CD8-positive, alpha-beta memory T cell (primary cell): ENCODE results near the gene ZNF784. TPM values are rescaled to one million over a fixed set of nuclear protein-coding genes. Genes with fewer than 3 reads are reported as not detected.

Experiments used
- CTCF ChIA-PET: fragments of 350-600 bp; sonication (Branson Sonifier 250); formaldehyde crosslinking; loops from one replicate; lab custom pipeline; 2021; ENCODE audit warnings: antibody characterized with exemption; lab: Charles Lee
- POLR2A ChIA-PET: fragments of 350-600 bp; sonication (Branson Sonifier 250); formaldehyde crosslinking; loops from one replicate; lab custom pipeline; 2021; ENCODE audit warnings: antibody characterized with exemption; lab: Charles Lee
- DNase-seq, 5 donors: peaks; one replicate each; pipeline versions ENCODE4 v3.0.0 to v3.0.0-alpha.2; 2020 to 2022; ENCODE audit warnings: mixed read lengths in 1 of 5
- H3K27ac ChIP-seq: one replicate; pipeline ENCODE4 v1.7.0; 2013; ENCODE audit warnings: low read depth, mild to moderate bottlenecking, low read length, moderate library complexity
- H3K27me3 ChIP-seq: 2 replicates; pipeline ENCODE4 v1.7.0; 2013; ENCODE audit warnings: low read length, mild to moderate bottlenecking; ENCODE audit not compliant: insufficient read depth, poor library complexity, severe bottlenecking
- H3K36me3 ChIP-seq: 2 replicates; pipeline ENCODE4 v1.7.0; 2013; ENCODE audit warnings: mild to moderate bottlenecking, low read length, moderate library complexity; ENCODE audit not compliant: insufficient read depth
- H3K4me1 ChIP-seq: 2 replicates; pipeline ENCODE4 v1.7.0; 2013; ENCODE audit warnings: mild to moderate bottlenecking, low read length, moderate library complexity; ENCODE audit not compliant: insufficient read depth
- H3K4me3 ChIP-seq: 2 replicates; pipeline ENCODE4 v1.7.0; 2013; ENCODE audit warnings: mild to moderate bottlenecking, low read length
- H3K9me3 ChIP-seq: 2 replicates; pipeline ENCODE4 v1.7.0; 2013; ENCODE audit warnings: mild to moderate bottlenecking, low read length
- H3K27ac Mint-ChIP-seq, 8 donors: one replicate each; pipeline ENCODE4 v1.8.0; 2020 to 2021; ENCODE audit warnings: mixed read lengths in 8 of 8, mild to moderate bottlenecking in 6 of 8, inconsistent platforms in 3 of 8, moderate library complexity in 3 of 8
- H3K27me3 Mint-ChIP-seq, 2 donors: one replicate each; pipeline ENCODE4 v1.8.0; 2020 to 2021; ENCODE audit warnings: mixed read lengths in 2 of 2, mild to moderate bottlenecking in 1 of 2, moderate library complexity in 1 of 2
- H3K36me3 Mint-ChIP-seq, 3 donors: one replicate each; pipeline ENCODE4 v1.8.0; 2020 to 2021; ENCODE audit warnings: mixed read lengths in 3 of 3, inconsistent platforms in 1 of 3, mild to moderate bottlenecking in 1 of 3
- H3K4me1 Mint-ChIP-seq, 3 donors: one replicate each; pipeline ENCODE4 v1.8.0; 2020 to 2021; ENCODE audit warnings: mixed read lengths in 3 of 3, inconsistent platforms in 1 of 3, mild to moderate bottlenecking in 1 of 3
- H3K4me3 Mint-ChIP-seq, 7 donors: one replicate each; pipeline ENCODE4 v1.8.0; 2020 to 2021; ENCODE audit warnings: mixed read lengths in 7 of 7, mild to moderate bottlenecking in 6 of 7, moderate library complexity in 4 of 7, inconsistent platforms in 2 of 7
- H3K9me3 Mint-ChIP-seq, 5 donors: one replicate each; pipeline ENCODE4 v1.8.0; 2020 to 2022; ENCODE audit warnings: mixed read lengths in 5 of 5, mild to moderate bottlenecking in 3 of 5, moderate library complexity in 2 of 5, inconsistent platforms in 1 of 5
- polyA plus RNA-seq: library from polyadenylated mRNA; unstranded; fragments of 300-500 nt; fragmentation: Illumina TruSeq; gene quantifications from one replicate; pipeline ENCODE4 v1.2.3, GENCODE V29; 2021
- total RNA-seq, 2 experiments: library from RNA; stranded (reverse); gene quantifications; one replicate each; pipeline ENCODE4 v1.2.3, GENCODE V29; 2021

ZNF784 gene
- total and polyA plus RNA-seq, 3 experiments from 2014 or later: 1.0 to 2.9 (median 2.6) TPM

- ChIA-PET POLR2A (no interaction called here), CTCF (no interaction called here)
- DNase-seq: no peak
- no peak overlapping the region for H3K4me3 ChIP-seq
- no peak overlapping the region for H3K27ac ChIP-seq
- peaks cover 20% of the 10 kb centered on the region for H3K4me1 ChIP-seq
- no peaks in the 10 kb centered on the region for H3K9me3 ChIP-seq
- Mint-ChIP-seq H3K4me3 (no peak overlapping the region), H3K9me3 (no peaks in the 10 kb centered on the region), H3K4me1 (peaks cover 15 to 70% (median 19%) of the 10 kb centered on the region in 3 donors), H3K27ac (peak overlapping the region in 3 of 8 donors; percentile 11 to 50 (median 42)), H3K36me3 (peaks cover 0 to 81% (median 8%) of the 10 kb centered on the region in 3 donors), H3K27me3 (peaks cover 0 to 3% of the 10 kb centered on the region in 2 donors)
- peaks cover 58% of the 10 kb centered on the region for H3K36me3 ChIP-seq
- H3K27me3 ChIP-seq: no peaks in the 10 kb centered on the region
These were observed 45.3 kb upstream of the ZNF784 start for GRCh38 chr19:55669418-55670279.

- POLR2A ChIA-PET: no interaction called here
These were observed 44.4 kb upstream of the ZNF784 start for GRCh38 chr19:55668603-55669348.

GRCh38 chr19:55667958-55668357 lies 43.6 kb upstream of the ZNF784 start:
- peaks cover 4 to 85% (median 8%) of the 10 kb centered on the region in 3 donors for H3K36me3 Mint-ChIP-seq
- POLR2A ChIA-PET: no interaction called here
- H3K4me3 ChIP-seq: no peak overlapping the region
- no peaks in the 10 kb centered on the region for H3K9me3 Mint-ChIP-seq
- DNase-seq: no peak
- H3K4me3 Mint-ChIP-seq: no peak overlapping the region
- CTCF ChIA-PET: interaction anchor here (1.1 to 2.9 kb wide), 2 partner anchors 9 to 14 kb away, joined by 3 to 12 read pairs; partner anchors contain the start of gene U2AF2
- H3K9me3 ChIP-seq: no peaks in the 10 kb centered on the region
- H3K36me3 ChIP-seq: peaks cover 67% of the 10 kb centered on the region
- H3K4me1 Mint-ChIP-seq: peaks cover 19 to 72% (median 21%) of the 10 kb centered on the region in 3 donors
- peaks cover 0 to 1% of the 10 kb centered on the region in 2 donors for H3K27me3 Mint-ChIP-seq
- peaks cover 16% of the 10 kb centered on the region for H3K4me1 ChIP-seq
- peak overlapping the region in 3 of 8 donors; percentile 23 to 79 (median 48) for H3K27ac Mint-ChIP-seq
- no peaks in the 10 kb centered on the region for H3K27me3 ChIP-seq
- H3K27ac ChIP-seq: no peak overlapping the region

More at GRCh38 chr19:55668603-55669348, 44.4 kb upstream of the ZNF784 start:
- Histone ChIP-seq H3K4me1 (peaks cover 16% of the 10 kb centered on the region), H3K27ac (no peak overlapping the region), H3K36me3 (peaks cover 66% of the 10 kb centered on the region), H3K27me3 (no peaks in the 10 kb centered on the region), H3K4me3 (no peak overlapping the region), H3K9me3 (no peaks in the 10 kb centered on the region)
- no peak for DNase-seq
- CTCF ChIA-PET: interaction anchor here (1.1 kb wide), 1 partner anchor 10 kb away, joined by 3 read pairs; no protein-coding TSS in a partner anchor
- Mint-ChIP-seq H3K4me3 (no peak overlapping the region), H3K36me3 (peaks cover 0 to 85% (median 8%) of the 10 kb centered on the region in 3 donors), H3K9me3 (no peaks in the 10 kb centered on the region), H3K27me3 (peaks cover 0 to 4% of the 10 kb centered on the region in 2 donors), H3K4me1 (peaks cover 14 to 71% (median 15%) of the 10 kb centered on the region in 3 donors), H3K27ac (peak overlapping the region in 2 of 8 donors; percentile 19 to 50)

- ChIA-PET CTCF (interaction anchor here (2.9 kb wide), 1 partner anchor 14 kb away, joined by 12 read pairs; the partner anchor contains the start of gene U2AF2), POLR2A (no interaction called here)
- peaks cover 23 to 76% (median 24%) of the 10 kb centered on the region in 3 donors for H3K4me1 Mint-ChIP-seq
- no peak overlapping the region for H3K27ac ChIP-seq
- peaks cover 0 to 1% of the 10 kb centered on the region in 2 donors for H3K27me3 Mint-ChIP-seq
- H3K36me3 Mint-ChIP-seq: peaks cover 8 to 89% (median 12%) of the 10 kb centered on the region in 3 donors
- no peak overlapping the region for H3K4me3 Mint-ChIP-seq
- no peaks in the 10 kb centered on the region for H3K9me3 ChIP-seq
- peaks cover 71% of the 10 kb centered on the region for H3K36me3 ChIP-seq
- H3K27ac Mint-ChIP-seq: peak overlapping the region in 4 of 8 donors; percentile 23 to 79 (median 42)
- H3K9me3 Mint-ChIP-seq: no peaks in the 10 kb centered on the region
- DNase-seq: no peak
- no peaks in the 10 kb centered on the region for H3K27me3 ChIP-seq
- no peak overlapping the region for H3K4me3 ChIP-seq
- H3K4me1 ChIP-seq: peaks cover 16% of the 10 kb centered on the region
These were observed 43.1 kb upstream of the ZNF784 start for GRCh38 chr19:55667511-55667910.

GRCh38 chr19:55667006-55667381 lies 42.6 kb upstream of the ZNF784 start:
- no peak for DNase-seq
- Histone ChIP-seq H3K27ac (no peak overlapping the region), H3K4me1 (peaks cover 16% of the 10 kb centered on the region), H3K27me3 (no peaks in the 10 kb centered on the region), H3K4me3 (no peak overlapping the region), H3K9me3 (no peaks in the 10 kb centered on the region), H3K36me3 (peaks cover 75% of the 10 kb centered on the region)
- Mint-ChIP-seq H3K4me3 (peak overlapping the region in 1 of 7 donors; percentile 51), H3K9me3 (no peaks in the 10 kb centered on the region), H3K27me3 (peaks cover 0 to 1% of the 10 kb centered on the region in 2 donors), H3K27ac (peak overlapping the region in 2 of 8 donors; percentile 54 to 75), H3K4me1 (peaks cover 21 to 73% (median 21%) of the 10 kb centered on the region in 3 donors), H3K36me3 (peaks cover 9 to 88% (median 14%) of the 10 kb centered on the region in 3 donors)
- ChIA-PET CTCF (interaction anchor here (2.9 kb wide), 1 partner anchor 13 kb away, joined by 12 read pairs; the partner anchor contains the start of gene U2AF2), POLR2A (no interaction called here)

- Histone ChIP-seq H3K4me1 (peaks cover 16% of the 10 kb centered on the region), H3K27me3 (no peaks in the 10 kb centered on the region), H3K4me3 (no peak overlapping the region), H3K36me3 (peaks cover 80% of the 10 kb centered on the region), H3K27ac (no peak overlapping the region), H3K9me3 (no peaks in the 10 kb centered on the region)
- Mint-ChIP-seq H3K27ac (peak overlapping the region in 2 of 8 donors; percentile 10 to 58), H3K4me3 (no peak overlapping the region), H3K4me1 (peaks cover 23 to 76% (median 24%) of the 10 kb centered on the region in 3 donors), H3K9me3 (no peaks in the 10 kb centered on the region), H3K36me3 (peaks cover 9 to 90% (median 18%) of the 10 kb centered on the region in 3 donors), H3K27me3 (peaks cover 0 to 1% of the 10 kb centered on the region in 2 donors)
- no peak for DNase-seq
- ChIA-PET POLR2A (no interaction called here), CTCF (interaction anchor here (2.9 kb wide), 1 partner anchor 13 kb away, joined by 12 read pairs; the partner anchor contains the start of gene U2AF2)
These were observed 42.1 kb upstream of the ZNF784 start for GRCh38 chr19:55666343-55667005.

- ChIA-PET POLR2A (interaction anchor here (0.7 kb wide), 1 partner anchor 17 kb away, joined by 3 read pairs; no protein-coding TSS in a partner anchor), CTCF (interaction anchor here (1.5 kb wide), 1 partner anchor 10 kb away, joined by 5 read pairs; no protein-coding TSS in a partner anchor)
- no peak overlapping the region for H3K4me3 Mint-ChIP-seq
- Histone ChIP-seq H3K4me3 (no peak overlapping the region), H3K27me3 (no peaks in the 10 kb centered on the region), H3K27ac (no peak overlapping the region), H3K36me3 (peaks cover 87% of the 10 kb centered on the region), H3K9me3 (no peaks in the 10 kb centered on the region), H3K4me1 (peaks cover 9% of the 10 kb centered on the region)
- peaks cover 20 to 72% (median 27%) of the 10 kb centered on the region in 3 donors for H3K4me1 Mint-ChIP-seq
- no peak for DNase-seq
- no peaks in the 10 kb centered on the region for H3K9me3 Mint-ChIP-seq
- peaks cover 9 to 87% (median 20%) of the 10 kb centered on the region in 3 donors for H3K36me3 Mint-ChIP-seq
- peak overlapping the region in 2 of 8 donors; percentile 48 to 66 for H3K27ac Mint-ChIP-seq
- H3K27me3 Mint-ChIP-seq: peaks cover 0 to 1% of the 10 kb centered on the region in 2 donors
These were observed 39.6 kb upstream of the ZNF784 start for GRCh38 chr19:55663846-55664536.
